Trophoblast cell (in vitro differentiated cells and primary cell): Measurements from ENCODE around the gene PDILT.

Experiments used
- DNase-seq, 2 donors: peaks; one replicate each; pipeline ENCODE4 v3.0.0-alpha.2; 2016
- H2AFZ ChIP-seq: 2 replicates; pipeline ENCODE4 v1.6.1; 2013; ENCODE audit warnings: low read length, moderate library complexity, mild to moderate bottlenecking; ENCODE audit not compliant: insufficient read depth, poor library complexity
- H2AK5ac ChIP-seq: 2 replicates; pipeline ENCODE4 v1.6.1; 2013; ENCODE audit warnings: mild to moderate bottlenecking, low read length
- H2BK120ac ChIP-seq: 2 replicates; pipeline ENCODE4 v1.6.1; 2013; ENCODE audit warnings: low read length, mild to moderate bottlenecking, moderate library complexity; ENCODE audit not compliant: insufficient read depth, poor library complexity
- H2BK12ac ChIP-seq: 2 replicates; pipeline ENCODE4 v1.6.1; 2013; ENCODE audit warnings: mild to moderate bottlenecking, low read length, moderate library complexity
- H2BK5ac ChIP-seq: 2 replicates; pipeline ENCODE4 v1.6.1; 2013; ENCODE audit warnings: low read length, low read depth, moderate library complexity, mild to moderate bottlenecking; ENCODE audit not compliant: poor library complexity
- H3K14ac ChIP-seq: 2 replicates; pipeline ENCODE4 v1.6.1; 2013; ENCODE audit warnings: mild to moderate bottlenecking, low read length
- H3K18ac ChIP-seq: 2 replicates; pipeline ENCODE4 v1.6.1; 2013; ENCODE audit warnings: mild to moderate bottlenecking, low read length
- H3K23ac ChIP-seq: 2 replicates; pipeline ENCODE4 v1.6.1; 2013; ENCODE audit warnings: low read length
- H3K27ac ChIP-seq: 2 replicates; pipeline ENCODE4 v1.5.1; 2013; ENCODE audit warnings: low read depth, mild to moderate bottlenecking, inconsistent platforms, low read length, moderate library complexity
- H3K27me3 ChIP-seq: 2 replicates; pipeline ENCODE4 v1.6.1; 2013; ENCODE audit warnings: inconsistent platforms, mild to moderate bottlenecking, low read length, moderate library complexity; ENCODE audit not compliant: insufficient read depth
- H3K36me3 ChIP-seq, 2 experiments: 1 replicate in 1 of 2; 2 replicates in 1 of 2; pipeline ENCODE4 v1.6.1; 2013; ENCODE audit warnings: low read length in 2 of 2, mild to moderate bottlenecking in 2 of 2, moderate library complexity in 1 of 2; ENCODE audit not compliant: insufficient read depth in 2 of 2, control insufficient read depth in 1 of 2
- H3K4ac ChIP-seq: 2 replicates; pipeline ENCODE4 v1.6.1; 2013; ENCODE audit warnings: low read depth, mild to moderate bottlenecking, low read length, moderate library complexity
- H3K4me1 ChIP-seq, 2 experiments: 1 replicate in 1 of 2; 2 replicates in 1 of 2; pipeline ENCODE4 v1.6.1; 2013; ENCODE audit warnings: low read length in 2 of 2, mild to moderate bottlenecking in 2 of 2, moderate library complexity in 1 of 2; ENCODE audit not compliant: insufficient read depth in 2 of 2, control insufficient read depth in 1 of 2
- H3K4me2 ChIP-seq: 2 replicates; pipeline ENCODE4 v1.6.1; 2013; ENCODE audit warnings: inconsistent platforms, mild to moderate bottlenecking, low read length, moderate library complexity
- H3K4me3 ChIP-seq: 2 replicates; pipeline ENCODE4 v1.5.1; 2013; ENCODE audit warnings: mild to moderate bottlenecking, low read depth, low read length, inconsistent platforms
- H3K79me1 ChIP-seq: one replicate; pipeline ENCODE4 v1.6.1; 2013; ENCODE audit warnings: low read length
- H3K79me2 ChIP-seq: 2 replicates; pipeline ENCODE4 v1.6.1; 2013; ENCODE audit warnings: low read length, mild to moderate bottlenecking; ENCODE audit not compliant: control insufficient read depth, insufficient read depth, poor library complexity
- H3K9ac ChIP-seq: 2 replicates; pipeline ENCODE4 v1.6.1; 2013; ENCODE audit warnings: mild to moderate bottlenecking, low read length
- H3K9me3 ChIP-seq: 2 replicates; pipeline ENCODE4 v1.6.1; 2013; ENCODE audit warnings: low read depth, mild to moderate bottlenecking, control low read depth, inconsistent platforms, low read length; ENCODE audit not compliant: insufficient read depth
- H4K12ac ChIP-seq: 2 replicates; pipeline ENCODE4 v1.6.1; 2013; ENCODE audit warnings: low read depth, mild to moderate bottlenecking, low read length, moderate library complexity
- H4K8ac ChIP-seq: 2 replicates; pipeline ENCODE4 v1.6.1; 2013; ENCODE audit warnings: low read depth, mild to moderate bottlenecking, low read length, moderate library complexity
- H4K91ac ChIP-seq: one replicate; pipeline ENCODE4 v1.6.1; 2013; ENCODE audit warnings: low read depth, mild to moderate bottlenecking, low read length, moderate library complexity
- WGBS: extraction: QIAGEN DNeasy Blood & Tissue Kit; methylation state at CpG from one replicate; pipeline ENCODE4 v1.1.7; 2013; ENCODE audit warnings: missing lambda C conversion rate; ENCODE audit not compliant: insufficient read length, insufficient coverage; ENCODE audit errors: extremely low coverage; 5-methylcytosine and 5-hydroxymethylcytosine counted together

The PDILT gene

GRCh38 chr16:20387978-20388377 is 16.6 kb downstream of the PDILT start:
- Histone ChIP-seq H4K91ac (no peak overlapping the region), H3K9me3 (peaks cover 2% of the 10 kb centered on the region), H3K36me3 (no peaks in the 10 kb centered on the region), H3K4me2 (no peak overlapping the region), H4K12ac (no peak overlapping the region), H3K4ac (no peak overlapping the region), H3K79me1 (no peaks in the 10 kb centered on the region), H2AK5ac (no peak overlapping the region), H4K8ac (no peak overlapping the region), H3K9ac (no peak overlapping the region), H3K14ac (no peak overlapping the region), H3K4me3 (no peak overlapping the region), H2BK12ac (no peak overlapping the region), H2BK120ac (no peak overlapping the region), H2AFZ (no peak overlapping the region), H3K27ac (no peak overlapping the region), H3K23ac (no peak overlapping the region), H3K4me1 (no peaks in the 10 kb centered on the region), H3K79me2 (no peaks in the 10 kb centered on the region), H3K18ac (no peak overlapping the region), H3K27me3 (no peaks in the 10 kb centered on the region), H2BK5ac (no peak overlapping the region)
- WGBS: no CpG with 5 or more reads among the region's 3 CpGs
- DNase-seq: no peak

- no CpG with 5 or more reads among the region's 30 CpGs for WGBS
Measured at GRCh38 chr16:20385844-20386832, 18.4 kb downstream of the PDILT start.

GRCh38 chr16:20383106-20384029 is 21.2 kb downstream of the PDILT start:
- Histone ChIP-seq H2BK5ac (no peak overlapping the region), H3K79me1 (no peaks in the 10 kb centered on the region), H2BK12ac (no peak overlapping the region), H3K36me3 (no peaks in the 10 kb centered on the region), H3K4me1 (no peaks in the 10 kb centered on the region), H3K14ac (no peak overlapping the region), H4K12ac (no peak overlapping the region), H4K8ac (no peak overlapping the region), H2AFZ (no peak overlapping the region), H3K9me3 (no peaks in the 10 kb centered on the region), H3K23ac (no peak overlapping the region), H3K4me2 (no peak overlapping the region), H3K4me3 (no peak overlapping the region), H3K27ac (no peak overlapping the region), H2BK120ac (no peak overlapping the region), H3K18ac (no peak overlapping the region), H2AK5ac (no peak overlapping the region), H3K27me3 (no peaks in the 10 kb centered on the region), H4K91ac (no peak overlapping the region), H3K9ac (no peak overlapping the region), H3K4ac (no peak overlapping the region), H3K79me2 (no peaks in the 10 kb centered on the region)
- DNase-seq: peak; percentile 64 to 86
- WGBS: no CpG with 5 or more reads among the region's 11 CpGs

More at GRCh38 chr16:20385844-20386832, 18.4 kb downstream of the PDILT start:
- Histone ChIP-seq H2AFZ (no peak overlapping the region), H3K4ac (no peak overlapping the region), H3K27ac (no peak overlapping the region), H3K79me1 (no peaks in the 10 kb centered on the region), H3K27me3 (no peaks in the 10 kb centered on the region), H2BK12ac (no peak overlapping the region), H2BK5ac (no peak overlapping the region), H2BK120ac (no peak overlapping the region), H3K79me2 (no peaks in the 10 kb centered on the region), H4K8ac (no peak overlapping the region), H4K12ac (no peak overlapping the region), H3K4me3 (no peak overlapping the region), H3K14ac (no peak overlapping the region), H4K91ac (no peak overlapping the region), H3K9me3 (no peaks in the 10 kb centered on the region), H3K9ac (no peak overlapping the region), H3K4me2 (peak overlapping the region; percentile 20), H2AK5ac (no peak overlapping the region), H3K4me1 (no peaks in the 10 kb centered on the region), H3K36me3 (no peaks in the 10 kb centered on the region), H3K18ac (no peak overlapping the region), H3K23ac (no peak overlapping the region)
- peak; percentile 33 to 81 for DNase-seq

GRCh38 chr16:20382202-20382948 is 22.2 kb downstream of the PDILT start:
- Histone ChIP-seq H3K9me3 (no peaks in the 10 kb centered on the region), H3K4ac (no peak overlapping the region)
- no CpG with 5 or more reads among the region's 7 CpGs for WGBS

More at GRCh38 chr16:20382202-20382948, 22.2 kb downstream of the PDILT start:
- no peak overlapping the region for H4K8ac ChIP-seq
- no peak overlapping the region for H2BK120ac ChIP-seq
- DNase-seq: no peak
- no peak overlapping the region for H2BK12ac ChIP-seq
- H4K12ac ChIP-seq: no peak overlapping the region
- H3K14ac ChIP-seq: no peak overlapping the region
- no peaks in the 10 kb centered on the region for H3K79me2 ChIP-seq
- H3K9ac ChIP-seq: no peak overlapping the region
- no peak overlapping the region for H3K4me3 ChIP-seq
- no peaks in the 10 kb centered on the region for H3K4me1 ChIP-seq
- H2BK5ac ChIP-seq: no peak overlapping the region
- H3K79me1 ChIP-seq: no peaks in the 10 kb centered on the region
- no peak overlapping the region for H2AK5ac ChIP-seq
- H2AFZ ChIP-seq: no peak overlapping the region
- no peaks in the 10 kb centered on the region for H3K27me3 ChIP-seq
- no peak overlapping the region for H3K23ac ChIP-seq
- no peak overlapping the region for H3K27ac ChIP-seq
- H3K4me2 ChIP-seq: no peak overlapping the region
- H3K18ac ChIP-seq: no peak overlapping the region
- no peak overlapping the region for H4K91ac ChIP-seq
- H3K36me3 ChIP-seq: no peaks in the 10 kb centered on the region
